ENCODE measurements around the gene KDM4C.
A peak's percentile ranks its signal among the peaks of the same experiment; 100 is the strongest.

Gene KDM4C

DNA sequence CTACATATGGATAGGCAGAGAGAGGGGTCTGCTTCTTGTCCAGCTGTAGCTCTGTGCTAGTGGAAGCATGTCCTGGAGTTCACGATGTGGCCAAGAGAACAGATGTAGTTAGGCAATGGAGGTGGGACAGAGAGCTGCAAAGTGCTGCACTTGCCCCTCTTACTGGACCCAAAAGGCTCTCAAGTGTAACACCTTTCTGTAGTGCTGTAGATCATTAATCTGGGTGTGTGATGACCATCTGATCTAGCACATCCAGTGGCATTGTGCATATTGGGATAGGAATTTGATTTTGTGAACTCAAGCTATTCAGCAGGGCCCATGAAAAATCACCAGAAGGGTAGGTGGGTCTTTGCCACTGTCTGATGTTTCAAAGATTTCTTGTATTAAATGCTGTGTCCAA, 151.4 kb downstream of the KDM4C start:
- no peak for DNase-seq

DNA sequence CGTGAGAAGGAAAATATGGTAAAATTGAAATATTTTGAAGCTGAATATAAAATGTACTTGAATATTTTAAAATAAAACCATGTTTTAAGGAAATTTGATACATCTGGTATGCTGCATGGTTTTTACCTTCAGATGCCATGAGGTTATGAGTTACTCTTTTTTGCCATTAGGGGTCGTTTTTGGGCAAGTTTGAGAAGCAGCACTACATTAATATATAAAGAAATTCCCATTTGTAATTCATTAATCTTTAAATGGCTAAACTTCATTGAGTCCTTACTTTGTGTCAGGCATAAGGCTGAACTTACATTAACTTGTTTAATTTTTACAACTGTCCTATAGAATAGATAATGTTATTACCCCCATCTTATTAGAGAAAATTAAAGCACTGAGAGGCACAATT, 152.3 kb downstream of the KDM4C start:
- no peak for DNase-seq

DNA sequence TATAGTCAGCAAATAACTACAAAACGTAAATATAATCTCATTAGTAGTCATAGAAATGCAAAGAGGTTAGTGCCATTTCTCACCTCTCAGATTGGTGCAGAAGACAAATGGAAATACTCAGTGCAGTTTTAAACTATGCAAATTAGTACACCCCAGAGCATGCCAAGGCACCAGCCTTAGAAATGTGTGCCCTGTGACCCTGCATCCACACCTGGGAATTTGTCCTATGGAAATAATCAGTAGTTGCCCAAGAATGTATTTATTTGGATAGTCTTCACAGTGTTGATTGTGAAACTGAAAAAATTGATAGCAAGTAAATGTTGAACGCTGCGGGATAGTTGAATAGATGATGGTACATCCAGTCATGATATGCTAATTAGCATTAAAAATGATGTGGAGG, 152.7 kb downstream of the KDM4C start:
- no peak for DNase-seq

DNA sequence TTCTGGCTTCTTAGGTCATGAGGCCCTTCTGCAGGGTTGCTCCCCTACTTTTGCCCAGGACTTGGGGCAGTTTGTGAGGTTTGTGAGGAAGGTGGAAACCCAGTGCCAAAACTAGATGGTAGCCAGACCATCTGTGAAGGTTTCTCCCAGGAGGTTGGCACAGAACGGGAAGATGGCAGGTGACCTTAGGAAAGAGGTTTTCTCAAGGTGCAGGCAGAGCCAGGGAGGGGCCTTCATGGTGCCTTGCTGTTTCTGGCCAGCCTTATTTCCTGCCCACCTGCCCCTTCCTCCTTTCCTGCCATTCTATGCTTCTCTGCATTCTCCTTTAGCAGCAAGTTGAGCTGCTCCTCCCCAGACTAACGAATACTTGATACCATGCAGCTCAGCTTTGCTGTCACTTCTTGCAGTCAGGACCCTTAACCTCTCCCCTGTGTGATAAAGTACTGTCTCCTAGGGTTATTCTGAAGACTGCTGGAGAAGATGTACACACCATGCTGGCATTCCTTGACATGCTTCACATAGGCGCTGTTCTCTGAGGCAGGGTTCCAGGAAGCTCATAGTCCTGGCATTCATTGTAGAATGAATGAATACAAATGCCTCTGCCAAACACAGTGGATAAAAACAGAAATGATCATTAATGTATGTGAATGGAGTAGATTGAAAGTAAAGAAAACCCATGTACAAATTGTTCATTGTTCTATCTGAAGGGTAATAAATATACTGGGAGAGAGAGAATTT, 154.3 kb downstream of the KDM4C start:
- no peak for DNase-seq

DNA sequence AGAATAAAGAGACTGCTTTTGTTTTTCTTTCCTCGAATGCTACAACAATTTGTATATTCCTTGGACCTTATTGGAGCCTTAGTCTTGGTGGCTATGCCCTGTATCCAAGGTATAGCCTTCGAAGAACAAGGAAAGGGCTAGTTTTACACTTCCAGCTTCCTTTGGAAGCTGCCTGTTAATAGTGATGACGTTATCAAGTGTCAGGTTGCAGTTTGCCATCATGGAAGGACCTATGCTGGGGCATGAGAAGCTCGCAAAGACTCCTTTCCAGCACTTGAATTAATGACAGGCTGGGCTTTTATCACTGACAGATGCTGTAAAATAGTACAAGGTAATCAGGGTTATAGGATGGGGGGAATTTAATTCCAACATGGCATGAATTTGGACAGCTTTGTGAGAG, 157.9 kb downstream of the KDM4C start:
- DNase-seq = no peak

DNA sequence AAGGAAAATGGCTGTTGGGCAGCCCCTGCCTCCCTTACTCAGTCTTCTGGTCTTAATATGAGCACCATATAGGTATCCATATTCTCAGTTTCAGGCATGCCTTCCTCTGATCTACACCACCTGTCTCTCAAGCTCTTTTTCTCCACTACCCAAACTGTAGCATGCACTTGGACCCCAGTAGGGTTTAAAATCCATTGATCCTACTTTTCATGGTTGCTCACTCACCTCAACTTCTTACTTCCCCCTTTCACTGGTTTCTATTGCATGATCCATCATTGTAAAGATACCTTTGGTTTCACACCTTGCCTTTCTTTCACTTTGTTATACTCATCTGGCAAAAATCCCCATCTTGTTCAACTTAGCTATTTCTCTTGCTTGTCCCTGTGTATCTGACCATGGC, 159.4 kb downstream of the KDM4C start:
- no peak for DNase-seq

DNA sequence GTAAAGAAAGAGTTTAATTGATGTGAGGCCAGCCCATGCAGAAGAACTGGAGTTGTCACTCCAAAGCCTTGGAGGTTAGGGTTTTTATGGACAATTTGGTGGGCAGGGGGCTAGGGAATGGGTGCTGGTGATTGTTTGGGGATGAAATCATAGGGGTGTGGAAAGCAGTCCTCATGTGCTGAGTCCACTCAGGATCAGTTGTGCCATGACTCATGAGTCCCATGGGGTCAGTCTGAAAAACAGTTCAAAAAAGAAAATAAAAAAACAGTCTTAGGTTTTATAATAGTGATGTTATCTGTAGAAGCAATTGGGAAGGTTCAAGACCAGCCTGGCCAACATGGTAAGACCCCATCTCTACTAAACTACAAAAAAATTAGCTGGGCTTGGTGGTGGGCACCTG, 162.3 kb downstream of the KDM4C start:
- no peak for DNase-seq

DNA sequence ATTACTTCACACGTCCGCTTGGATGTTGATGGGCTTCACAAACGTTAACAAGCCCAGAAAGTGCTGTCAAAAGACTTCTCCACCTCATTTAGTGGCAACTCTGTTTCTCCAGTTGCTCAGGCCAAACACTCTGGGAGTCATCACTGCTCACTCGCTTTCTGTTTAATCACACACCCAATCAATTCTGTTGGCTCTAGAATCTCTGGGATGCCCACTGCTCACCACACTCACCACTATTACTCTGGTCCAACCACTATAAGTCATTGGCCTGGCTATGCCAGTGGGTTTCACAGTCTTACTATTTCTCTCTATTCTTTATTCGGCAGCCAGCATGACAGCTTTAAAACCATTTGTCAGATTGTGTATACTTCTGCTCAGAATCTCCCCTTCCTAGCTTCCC, 163.5 kb downstream of the KDM4C start:
- DNase-seq = no peak

DNA sequence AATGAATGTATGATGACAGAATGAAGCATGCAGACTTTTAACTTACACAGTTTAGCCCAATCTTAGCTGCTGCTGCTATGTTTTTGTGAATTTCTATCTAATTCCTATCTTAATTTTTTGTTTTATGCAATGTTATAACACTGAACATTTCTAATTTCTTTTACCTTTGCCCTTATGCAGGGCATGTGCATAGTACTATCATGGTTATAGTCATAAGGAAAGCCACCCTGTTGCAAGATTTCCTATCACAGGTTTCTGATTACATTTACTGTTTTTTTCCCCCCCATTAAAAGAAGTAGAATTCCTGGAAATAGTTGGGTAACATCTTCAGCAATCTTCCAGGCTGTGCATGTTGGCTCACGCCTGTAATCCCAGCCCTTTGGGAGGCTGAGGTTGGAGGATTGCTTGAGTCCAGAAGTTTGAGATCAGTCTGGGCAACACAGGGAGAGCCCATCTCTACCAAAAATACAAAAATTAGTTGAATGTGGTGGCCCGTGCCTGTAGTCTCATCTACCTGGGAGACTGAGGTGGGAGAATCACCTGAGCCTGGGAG, 164.4 kb downstream of the KDM4C start:
- no peak for DNase-seq

DNA sequence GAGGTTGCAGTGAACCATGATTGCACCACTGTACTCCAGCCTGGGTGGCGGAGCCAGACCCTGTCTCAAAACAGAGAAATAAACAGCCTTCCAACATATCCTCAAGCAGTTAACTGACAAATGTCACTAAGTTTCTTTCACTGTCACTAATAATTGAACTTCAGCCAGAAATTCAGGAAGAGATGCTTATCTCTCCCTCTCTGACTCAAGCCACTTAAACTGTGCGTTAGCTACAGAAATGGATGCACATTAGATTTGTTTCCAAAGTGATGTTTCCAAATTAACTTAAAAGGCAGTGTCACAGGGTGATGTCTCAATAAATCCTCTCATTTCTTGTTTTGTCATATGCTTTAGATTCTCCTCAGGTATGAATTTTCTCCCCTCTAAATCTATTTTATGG, 164.9 kb downstream of the KDM4C start:
- DNase-seq = no peak

DNA sequence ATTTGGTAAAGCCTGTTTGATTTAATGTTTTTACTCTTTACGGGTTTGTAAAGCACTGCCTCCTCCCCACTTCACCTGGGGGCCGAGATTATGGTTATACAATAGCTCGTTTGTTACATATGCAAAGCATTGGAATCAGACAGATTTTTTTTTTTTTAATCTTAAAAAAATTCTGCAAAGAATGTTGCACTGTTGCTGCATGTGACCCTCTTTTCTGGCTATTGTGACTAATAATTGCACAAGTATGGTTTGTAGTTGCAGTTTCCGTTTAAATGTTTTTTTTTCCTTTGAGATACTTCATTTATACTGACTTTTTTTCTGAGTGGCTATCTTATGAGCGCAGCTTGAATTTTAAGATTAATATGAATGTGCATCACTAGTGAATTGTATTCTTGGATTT, 165.3 kb downstream of the KDM4C start:
- no peak for DNase-seq

DNA sequence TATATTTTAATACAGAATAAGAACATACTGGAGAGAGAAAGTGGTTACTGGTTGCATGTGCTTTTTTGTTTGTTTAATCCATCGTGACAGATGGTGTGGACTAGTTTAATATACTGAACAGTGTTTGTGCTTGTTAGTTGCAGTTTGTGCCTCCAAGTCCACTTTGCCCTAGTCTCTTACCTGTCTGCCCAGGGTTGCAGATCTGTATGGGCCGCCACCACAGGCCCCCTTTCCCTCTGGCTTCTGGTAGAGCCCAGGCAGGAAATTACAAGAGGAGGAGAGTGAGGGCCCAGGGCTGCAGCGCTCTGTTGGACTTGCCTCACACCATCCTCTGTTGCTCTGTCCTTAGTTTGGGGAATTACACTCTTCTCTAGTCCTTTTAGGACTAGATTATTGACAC, 166.4 kb downstream of the KDM4C start:
- no peak for DNase-seq

DNA sequence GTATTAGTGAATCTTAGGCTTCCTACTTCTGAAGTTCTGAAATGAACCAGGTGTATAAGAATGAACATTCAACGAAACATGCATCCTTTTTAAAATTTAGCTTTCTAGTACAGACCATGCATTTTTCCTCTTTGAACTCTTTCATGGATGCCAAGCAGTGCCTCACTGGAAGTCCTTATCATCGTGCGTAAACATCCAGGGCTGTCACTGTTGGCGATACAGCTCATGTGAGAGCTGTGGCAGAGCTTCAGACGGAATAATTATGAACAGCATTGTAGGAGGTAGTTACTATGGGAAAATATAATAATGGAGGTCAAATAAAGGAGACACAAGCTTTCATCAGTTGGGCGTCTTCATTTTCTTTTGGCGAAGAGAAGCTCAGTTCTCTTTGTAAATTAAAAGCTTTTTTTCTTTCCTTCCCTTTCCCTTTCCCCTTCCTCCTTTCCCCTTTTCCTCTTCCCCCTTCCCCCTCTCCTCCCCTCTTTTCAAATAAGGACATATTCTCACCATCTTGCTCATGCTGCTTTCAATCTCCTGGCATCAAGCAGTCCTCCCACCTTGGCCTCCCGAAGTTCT, 167.3 kb downstream of the KDM4C start:
- no peak for DNase-seq

DNA sequence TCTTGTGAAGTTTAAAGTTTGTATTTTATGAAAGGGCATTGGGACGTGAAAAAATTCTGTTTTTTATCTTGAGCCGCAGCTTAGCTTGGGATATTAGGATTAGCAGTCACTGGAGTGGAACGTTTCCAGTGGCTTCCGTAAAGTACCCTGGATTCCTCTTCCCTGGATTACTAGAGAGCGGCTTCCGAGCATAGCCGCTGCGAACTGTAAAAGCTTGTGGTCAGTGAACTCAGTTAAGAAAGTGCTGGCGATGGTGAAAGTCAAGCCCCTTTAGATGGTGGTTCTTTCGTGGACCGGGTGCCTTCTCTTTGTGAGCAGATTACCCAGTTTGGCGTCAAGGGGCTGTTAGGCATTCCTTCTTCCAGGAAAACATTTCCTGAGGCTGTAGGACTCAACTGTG, 168.1 kb downstream of the KDM4C start:
- DNase-seq = no peak

DNA sequence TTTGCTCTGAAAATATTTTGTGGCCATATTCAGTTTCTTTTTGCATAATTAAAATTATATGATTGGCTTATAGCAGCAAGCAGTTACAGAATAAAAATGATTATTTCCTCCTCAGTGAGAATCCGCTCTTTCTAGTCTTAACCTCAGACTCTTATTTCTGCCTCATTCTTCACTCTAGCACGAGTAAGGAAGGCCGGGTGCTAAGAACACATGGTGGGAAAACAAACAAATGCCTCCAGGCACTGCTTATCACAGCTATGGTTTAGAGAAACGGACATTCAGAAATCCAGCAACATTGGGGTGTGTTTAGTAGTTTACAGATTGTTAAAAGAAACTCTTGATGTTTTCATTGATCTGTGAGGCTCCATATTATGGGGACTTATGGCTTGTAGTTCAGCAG, 168.7 kb downstream of the KDM4C start:
- no peak for DNase-seq

DNA sequence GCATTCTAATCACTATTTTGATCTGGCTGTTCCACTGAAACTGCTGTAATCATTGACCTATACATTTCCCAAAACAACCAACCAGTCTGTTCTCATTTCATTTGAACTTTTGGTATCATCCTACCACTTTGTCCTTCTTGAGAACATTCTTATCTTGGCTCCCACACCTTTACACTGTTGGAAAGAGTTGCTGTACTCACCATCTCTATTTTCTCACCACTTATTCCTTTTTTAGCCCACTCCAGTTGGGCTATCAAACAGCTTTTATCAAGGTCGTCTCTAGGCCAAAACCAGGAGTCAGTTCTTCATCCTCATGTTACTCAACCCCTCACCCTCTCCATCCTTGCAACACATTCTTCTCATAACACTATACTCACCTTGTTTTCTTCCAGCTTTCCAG, 170.1 kb downstream of the KDM4C start:
- no peak for DNase-seq

DNA sequence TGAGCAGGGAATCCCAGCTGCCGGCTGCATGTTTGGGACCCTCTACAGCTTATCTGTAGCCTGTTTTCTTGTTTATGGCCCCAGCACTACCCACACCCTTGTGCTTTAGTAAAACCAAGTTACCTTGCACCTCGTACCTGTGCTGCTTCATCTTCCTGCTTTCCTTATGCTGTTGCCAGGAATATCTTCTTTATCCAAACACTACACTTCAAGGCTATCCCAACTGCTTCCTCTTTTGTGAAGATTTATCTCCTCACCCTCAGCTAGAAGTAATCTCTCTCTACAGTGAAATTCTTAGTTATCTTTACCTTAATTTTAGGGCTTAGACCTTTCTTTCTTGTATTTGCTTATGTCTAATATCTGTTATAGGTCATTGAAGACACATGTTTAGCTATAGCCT, 171.1 kb downstream of the KDM4C start:
- DNase-seq = no peak

DNA sequence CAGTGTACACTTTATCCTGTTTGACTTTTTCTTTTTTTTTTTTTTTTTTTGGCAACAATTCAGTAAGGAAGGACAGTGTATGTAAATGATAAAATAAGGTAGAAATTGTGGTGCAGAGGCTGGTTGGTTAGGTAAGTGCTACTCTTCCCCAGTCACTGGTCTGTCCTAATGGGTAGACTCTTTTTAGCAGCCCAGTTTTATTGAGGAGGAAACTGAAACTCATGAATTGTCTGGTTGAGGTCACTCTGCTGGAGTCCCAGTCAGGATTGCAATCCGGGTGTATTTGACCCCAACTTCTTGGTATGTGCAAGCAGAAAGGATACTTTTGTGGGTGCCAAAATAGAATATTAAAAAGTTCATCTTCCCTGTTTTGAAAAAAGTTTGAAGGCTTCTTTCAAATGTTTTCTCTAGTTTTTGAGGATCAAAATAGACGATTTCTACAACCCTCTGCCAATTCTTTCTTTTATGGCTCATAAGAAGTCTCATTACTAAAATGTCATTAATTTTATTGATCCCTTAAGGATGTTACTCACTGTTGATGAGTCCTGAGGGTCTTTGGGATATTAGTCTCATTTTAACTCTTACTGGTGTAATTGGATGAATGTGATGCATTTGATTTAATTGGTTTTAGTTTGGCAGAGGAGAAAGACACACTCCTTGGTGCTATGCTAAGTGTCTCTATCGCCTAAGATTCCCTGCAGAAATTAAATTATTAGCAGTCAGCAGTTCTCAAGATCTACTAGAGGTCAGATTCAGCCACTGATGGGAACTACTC, 171.9 kb downstream of the KDM4C start:
- no peak for DNase-seq

DNA sequence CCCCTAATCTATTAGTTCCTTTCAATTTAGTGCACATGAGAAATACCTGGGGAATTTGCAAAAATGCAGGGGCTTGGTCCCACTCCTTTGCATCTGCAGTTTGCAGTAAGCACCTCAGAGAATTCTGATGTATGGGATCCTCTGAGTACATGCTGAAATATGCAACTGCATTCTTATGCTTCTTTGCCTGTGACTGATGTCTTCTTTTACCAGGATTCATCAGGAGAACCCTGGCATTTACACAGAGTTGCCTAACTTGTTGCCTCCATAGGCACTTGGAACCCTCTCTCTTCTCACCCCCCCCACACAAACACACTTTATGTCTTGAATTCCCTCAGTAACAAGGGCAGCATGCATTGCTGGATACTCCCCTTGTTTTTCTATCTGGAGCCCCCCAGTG, 173.1 kb downstream of the KDM4C start:
- no peak for DNase-seq

DNA sequence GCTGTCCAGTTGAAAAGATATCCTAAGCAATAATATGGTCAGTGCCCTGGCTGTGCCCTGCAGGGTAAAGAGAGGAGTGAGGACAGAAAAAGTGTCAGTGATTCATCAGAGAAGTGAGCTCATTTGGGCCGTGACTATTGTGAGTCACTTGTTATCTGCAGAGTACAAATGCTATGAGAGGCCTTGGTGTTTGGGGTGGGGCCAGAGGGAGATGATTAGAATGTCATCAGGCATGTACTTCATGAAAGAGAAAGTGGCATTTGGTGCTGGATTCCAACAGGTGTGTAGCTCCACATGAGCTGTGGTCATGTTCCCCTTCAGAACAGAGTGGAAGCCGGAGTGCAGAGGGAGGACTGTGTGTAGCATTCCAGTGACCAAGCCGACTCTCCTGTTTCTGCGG, 174.1 kb downstream of the KDM4C start:
- DNase-seq = peak; percentile 60

DNA sequence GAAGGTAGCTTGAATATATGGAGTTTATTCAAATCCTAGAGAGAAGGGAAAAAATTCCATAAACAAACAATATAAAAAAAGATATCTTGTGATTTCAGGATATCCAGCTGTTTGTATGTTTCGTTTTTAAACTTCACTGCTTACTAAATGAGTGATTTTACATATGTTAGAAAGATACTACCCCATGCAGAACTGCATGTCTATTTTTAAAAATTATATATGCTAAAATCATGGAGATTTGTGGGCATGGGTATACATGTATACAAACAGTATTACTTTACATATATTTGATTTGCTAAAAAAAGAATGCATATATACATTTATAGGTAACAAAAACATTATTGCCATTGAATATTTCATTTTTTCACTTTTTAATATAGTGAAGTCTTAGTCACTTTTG, 178.3 kb downstream of the KDM4C start:
- DNase-seq = no peak

DNA sequence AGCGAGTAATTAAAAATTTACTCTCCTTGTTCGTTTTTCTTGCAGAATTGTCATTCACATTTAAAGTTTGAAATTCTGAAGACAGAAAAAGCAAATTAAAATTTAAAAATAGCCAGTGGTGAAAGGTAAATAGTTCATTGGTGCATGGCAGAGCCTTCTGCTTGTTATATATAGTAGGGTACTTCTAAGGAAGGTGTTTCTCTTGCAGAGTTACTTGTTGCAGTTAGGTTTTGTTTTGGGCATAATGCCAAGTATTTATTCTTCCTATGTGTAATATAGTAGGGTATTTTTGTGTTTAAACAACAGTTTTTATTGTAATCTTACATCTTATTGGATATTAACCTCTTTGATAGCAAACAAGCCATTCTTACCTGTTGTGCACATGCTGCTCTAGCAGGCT, 179.4 kb downstream of the KDM4C start:
- DNase-seq = no peak

DNA sequence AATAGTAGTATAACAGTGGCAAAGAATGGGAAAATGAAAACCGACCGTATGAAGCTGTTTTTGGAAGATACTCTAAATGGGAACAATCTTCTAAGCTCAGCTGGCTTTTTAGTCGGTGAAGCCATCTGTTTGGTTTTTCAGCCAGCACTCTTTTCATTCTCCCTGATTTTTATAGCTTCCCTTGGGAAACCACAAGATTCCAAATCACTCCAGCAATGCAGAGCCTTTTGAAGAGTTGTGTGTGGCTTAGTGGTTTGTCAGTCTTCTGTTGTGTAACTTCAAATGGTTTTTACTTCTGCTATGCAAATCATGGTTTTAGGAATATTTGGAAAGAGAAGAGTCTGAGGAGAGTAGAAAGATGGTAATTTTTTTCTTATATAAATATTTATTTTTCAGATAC, 180.7 kb downstream of the KDM4C start:
- DNase-seq = no peak

DNA sequence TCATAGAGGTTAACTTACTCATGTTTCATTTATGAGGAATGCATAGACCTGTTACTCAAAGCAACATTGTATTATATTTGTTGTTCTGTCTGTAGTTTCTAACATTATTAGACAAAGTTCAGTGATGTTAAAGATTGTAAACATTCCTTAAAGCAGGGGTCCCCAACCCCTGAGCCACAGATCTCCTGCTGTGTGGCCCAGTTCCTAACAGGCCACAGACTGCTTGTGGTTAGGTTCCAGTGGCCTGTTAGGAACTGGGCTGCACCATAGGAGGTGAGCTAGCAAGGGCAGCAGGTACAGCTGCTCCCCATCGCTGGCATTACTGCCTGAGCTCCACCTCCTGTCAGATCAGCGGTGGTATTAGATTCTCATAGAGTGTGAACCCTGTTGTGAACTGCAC, 181.1 kb downstream of the KDM4C start:
- DNase-seq = no peak

Measured in stimulated activated CD4-positive, alpha-beta T cell treated with anti-CD3 and anti-CD28 coated beads, Interleukin-1b, Interleukin-23, amount 100 ng/mL, for 48 hours (primary cell).